Muscle layer of duodenum (tissue), 2 donors: ENCODE data around the gene ZBTB25.

Experiments
- H3K27ac ChIP-seq: one replicate; pipeline ENCODE4 v1.7.0; 2013; ENCODE audit warnings: mild to moderate bottlenecking, low read length
- H3K27me3 ChIP-seq: one replicate; pipeline ENCODE4 v1.7.0; 2013; ENCODE audit warnings: low read depth, mild to moderate bottlenecking, control low read depth, low read length
- H3K36me3 ChIP-seq, 2 donors: one replicate each; pipeline ENCODE4 v1.7.0; 2013; ENCODE audit warnings: low read length in 2 of 2, control low read depth in 1 of 2, mild to moderate bottlenecking in 1 of 2; ENCODE audit not compliant: insufficient read depth in 2 of 2, control insufficient read depth in 1 of 2
- H3K4me1 ChIP-seq, 2 donors: one replicate each; pipeline ENCODE4 v1.7.0; 2013; ENCODE audit warnings: low read length in 2 of 2, mild to moderate bottlenecking in 2 of 2, control low read depth in 1 of 2, moderate library complexity in 1 of 2; ENCODE audit not compliant: insufficient read depth in 2 of 2, control insufficient read depth in 1 of 2
- H3K4me3 ChIP-seq, 2 donors: one replicate each; pipeline ENCODE4 v1.7.0; 2013; ENCODE audit warnings: low read length in 2 of 2, low read depth in 1 of 2, mild to moderate bottlenecking in 1 of 2
- H3K9me3 ChIP-seq, 2 donors: one replicate each; pipeline ENCODE4 v1.7.0; 2013; ENCODE audit warnings: low read length in 2 of 2, control low read depth in 1 of 2, mild to moderate bottlenecking in 1 of 2; ENCODE audit not compliant: control insufficient read depth in 1 of 2
- donor health status: healthy.

ZBTB25 gene

GRCh38 chr14:64503434-64504309 lies at the start of gene ZBTB25:
Gene ZBTB25, minus strand, starts transcription at chr14:64503838. Its CDS starts 13,305 bp downstream, at chr14:64490533.
- Histone ChIP-seq H3K27ac (peak within 1 kb of the TSS; percentile 93), H3K4me3 (peak within 1 kb of the TSS; percentile 90 to 97), H3K36me3 (peaks cover 0 to 8% of the 10 kb centered on the region in 2 donors), H3K9me3 (no peaks in the 10 kb centered on the region), H3K27me3 (no peaks in the 10 kb centered on the region), H3K4me1 (peaks cover 28 to 34% of the 10 kb centered on the region in 2 donors)

GRCh38 chr14:64550621-64551333 lies 47.1 kb upstream of the ZBTB25 start:
- Histone ChIP-seq H3K4me3 (peak overlapping the region in 1 of 2 donors; percentile 28), H3K27ac (peak overlapping the region; percentile 83), H3K9me3 (no peaks in the 10 kb centered on the region), H3K27me3 (no peaks in the 10 kb centered on the region), H3K4me1 (peaks cover 0 to 14% of the 10 kb centered on the region in 2 donors), H3K36me3 (no peaks in the 10 kb centered on the region)

GRCh38 chr14:64549791-64550620 lies 46.4 kb upstream of the ZBTB25 start, which contains the start of gene PPP1R36:
Gene PPP1R36, plus strand, starts transcription at chr14:64549961. Its CDS starts 37 bp downstream, at chr14:64549998.
- peak within 1 kb of the TSS; percentile 28 to 49 for H3K4me3 ChIP-seq
- H3K27me3 ChIP-seq, result no peaks in the 10 kb centered on the region
- no peaks in the 10 kb centered on the region for H3K9me3 ChIP-seq
- no peaks in the 10 kb centered on the region for H3K36me3 ChIP-seq
- peak within 1 kb of the TSS; percentile 83 for H3K27ac ChIP-seq
- H3K4me1 ChIP-seq, result peaks cover 0 to 14% of the 10 kb centered on the region in 2 donors

- H3K4me1 ChIP-seq, result peaks cover 0 to 18% of the 10 kb centered on the region in 2 donors
- H3K27ac ChIP-seq, result no peak overlapping the region
- H3K9me3 ChIP-seq, result no peaks in the 10 kb centered on the region
- H3K4me3 ChIP-seq, result no peak overlapping the region
- no peaks in the 10 kb centered on the region for H3K36me3 ChIP-seq
- H3K27me3 ChIP-seq, result no peaks in the 10 kb centered on the region
Observed at GRCh38 chr14:64549016-64549415, 45.4 kb upstream of the ZBTB25 start.

- H3K9me3 ChIP-seq, result no peaks in the 10 kb centered on the region
- peak overlapping the region; percentile 32 for H3K27ac ChIP-seq
- no peaks in the 10 kb centered on the region for H3K36me3 ChIP-seq
- peaks cover 0 to 16% of the 10 kb centered on the region in 2 donors for H3K4me1 ChIP-seq
- peaks cover 13% of the 10 kb centered on the region for H3K27me3 ChIP-seq
- H3K4me3 ChIP-seq, result peak overlapping the region; percentile 65 to 79
Observed at GRCh38 chr14:64544607-64545312, 41.1 kb upstream of the ZBTB25 start.

GRCh38 chr14:64542836-64543201 lies 39.2 kb upstream of the ZBTB25 start:
- H3K4me3 ChIP-seq, result peak overlapping the region; percentile 65 to 79
- H3K4me1 ChIP-seq, result peaks cover 0 to 11% of the 10 kb centered on the region in 2 donors
- H3K36me3 ChIP-seq, result no peaks in the 10 kb centered on the region
- no peaks in the 10 kb centered on the region for H3K9me3 ChIP-seq
- H3K27ac ChIP-seq, result peak overlapping the region; percentile 19
- H3K27me3 ChIP-seq, result peaks cover 13% of the 10 kb centered on the region

GRCh38 chr14:64541972-64542835 lies 38.6 kb upstream of the ZBTB25 start:
- H3K4me1 ChIP-seq, result peaks cover 0 to 11% of the 10 kb centered on the region in 2 donors
- peak overlapping the region; percentile 54 for H3K27ac ChIP-seq
- H3K36me3 ChIP-seq, result no peaks in the 10 kb centered on the region
- peaks cover 13% of the 10 kb centered on the region for H3K27me3 ChIP-seq
- no peaks in the 10 kb centered on the region for H3K9me3 ChIP-seq
- H3K4me3 ChIP-seq, result peak overlapping the region; percentile 65 to 79

- H3K27me3 ChIP-seq, result peaks cover 13% of the 10 kb centered on the region
- no peaks in the 10 kb centered on the region for H3K9me3 ChIP-seq
- no peaks in the 10 kb centered on the region for H3K36me3 ChIP-seq
- H3K27ac ChIP-seq, result peak overlapping the region; percentile 60
- H3K4me3 ChIP-seq, result peak overlapping the region; percentile 65 to 79
- H3K4me1 ChIP-seq, result peaks cover 0 to 11% of the 10 kb centered on the region in 2 donors
Observed at GRCh38 chr14:64541261-64541971, 37.8 kb upstream of the ZBTB25 start.

- Histone ChIP-seq H3K27me3 (peaks cover 13% of the 10 kb centered on the region), H3K4me1 (peaks cover 0 to 11% of the 10 kb centered on the region in 2 donors), H3K4me3 (peak within 1 kb of the TSS; percentile 65 to 79), H3K36me3 (no peaks in the 10 kb centered on the region), H3K9me3 (no peaks in the 10 kb centered on the region), H3K27ac (peak within 1 kb of the TSS; percentile 60)
Observed at GRCh38 chr14:64540208-64541202, 36.9 kb upstream of the ZBTB25 start, which contains the start of gene HSPA2. Gene HSPA2, plus strand, starts transcription at chr14:64540741. Its CDS starts 109 bp downstream, at chr14:64540850.
